Endothelial cell of umbilical vein (primary cell): ENCODE measurements around the gene FOXO6. TPM values are rescaled to one million over a fixed set of nuclear protein-coding genes. Genes with fewer than 3 reads are reported as not detected.

ENCODE experiments used
- BruUV-seq: library from RNA; stranded (reverse); fragments of 400-500 nt; replicated peaks from 2 replicates; lab custom pipeline; 2021; lab: Mats Ljungman, UMichigan
- CTCF ChIA-PET: fragments of 300-600, 350-600 bp; sonication (Branson Sonifier 250); formaldehyde crosslinking; loops from one replicate; lab custom pipeline; 2021; ENCODE audit warnings: antibody characterized with exemption, inconsistent platforms; lab: Charles Lee
- POLR2A ChIA-PET: fragments of 300-600, 350-600 bp; sonication (Branson Sonifier 250); formaldehyde crosslinking; loops from one replicate; lab custom pipeline; 2021; ENCODE audit warnings: antibody characterized with exemption, inconsistent platforms; lab: Charles Lee
- DNase-seq: peaks from one replicate; pipeline ENCODE4 v3.0.0-alpha.2; 2011; ENCODE audit warnings: low read depth, low spot score
- FAIRE-seq: peaks from 2 replicates; lab custom pipeline; 2011; peaks lifted over from hg19 to GRCh38; lab: Jason Lieb, UNC
- H2AFZ ChIP-seq: 2 replicates; pipeline ENCODE4 v1.6.0; 2012; ENCODE audit warnings: low read depth, low read length, control low read depth, inconsistent platforms
- H3K27ac ChIP-seq: 2 replicates; pipeline ENCODE4 v1.5.1; 2011; ENCODE audit warnings: low read depth, mild to moderate bottlenecking, control low read depth, low read length, moderate library complexity; ENCODE audit not compliant: insufficient read depth
- H3K27me3 ChIP-seq, 2 experiments: 2 replicates each; pipeline versions ENCODE4 v1.6.0 to v1.6.1; 2011; ENCODE audit warnings: low read length in 2 of 2, mixed read lengths in 1 of 2; ENCODE audit not compliant: control insufficient read depth in 2 of 2, insufficient read depth in 2 of 2
- H3K36me3 ChIP-seq, 2 experiments: 2 replicates in 1 of 2; 3 replicates in 1 of 2; pipeline ENCODE4 v1.5.1; 2011; ENCODE audit warnings: low read length in 2 of 2, mild to moderate bottlenecking in 1 of 2, moderate library complexity in 1 of 2; ENCODE audit not compliant: control insufficient read depth in 2 of 2, insufficient read depth in 2 of 2; ENCODE audit errors: extremely low read depth in 1 of 2
- H3K4me1 ChIP-seq: 3 replicates; pipeline ENCODE4 v1.5.1; 2011; ENCODE audit warnings: mild to moderate bottlenecking, low read length; ENCODE audit not compliant: control insufficient read depth, insufficient read depth; ENCODE audit errors: extremely low read depth
- H3K4me2 ChIP-seq: 2 replicates; pipeline ENCODE4 v1.6.1; 2011; ENCODE audit warnings: low read length, control low read depth, mixed read lengths; ENCODE audit not compliant: insufficient read depth
- H3K4me3 ChIP-seq, 3 experiments: fragments of 200-600 bp in 1 of 3; sonication (generic), shearing (Covaris generic) in 1 of 3; replicated peaks in 1 of 3; 2 replicates each; pipeline ENCODE4 v1.5.1; 2011 to 2016; ENCODE audit warnings: control low read depth in 3 of 3, low read length in 3 of 3, mild to moderate bottlenecking in 2 of 3, inconsistent platforms in 1 of 3, low read depth in 1 of 3, moderate library complexity in 1 of 3; ENCODE audit not compliant: insufficient read depth in 1 of 3
- H3K79me2 ChIP-seq: 2 replicates; pipeline ENCODE4 v1.6.0; 2012; ENCODE audit warnings: low read length, inconsistent platforms; ENCODE audit not compliant: control insufficient read depth, insufficient read depth
- H3K9ac ChIP-seq: replicated peaks from 2 replicates; pipeline ENCODE3; 2011; ENCODE audit warnings: low read length, control low read depth; ENCODE audit not compliant: insufficient read depth; ENCODE audit errors: extremely low read depth
- H3K9me1 ChIP-seq: replicated peaks from 3 replicates; pipeline ENCODE4 v1.6.0; 2011; ENCODE audit warnings: mild to moderate bottlenecking, low read length; ENCODE audit not compliant: control insufficient read depth, insufficient read depth; ENCODE audit errors: extremely low read depth
- H3K9me3 ChIP-seq: replicated peaks from 2 replicates; pipeline ENCODE4 v1.5.1; 2012; ENCODE audit warnings: low read length, inconsistent platforms; ENCODE audit not compliant: control insufficient read depth, insufficient read depth
- H4K20me1 ChIP-seq: replicated peaks from 2 replicates; pipeline ENCODE3; 2011; ENCODE audit warnings: mild to moderate bottlenecking, low read length; ENCODE audit not compliant: control insufficient read depth, insufficient read depth; ENCODE audit errors: extremely low read depth
- CTCF ChIP-seq, 2 donors: IDR thresholded peaks; 1 replicate in 1 of 2; 2 replicates in 1 of 2; pipeline ENCODE4 v1.5.1; 2011; ENCODE audit warnings: low read length in 2 of 2, mild to moderate bottlenecking in 2 of 2, moderate library complexity in 2 of 2, control low read depth in 1 of 2, inconsistent platforms in 1 of 2, low read depth in 1 of 2; ENCODE audit not compliant: insufficient read depth in 1 of 2; ENCODE audit errors: extremely low read depth in 1 of 2
- EZH2 ChIP-seq: IDR thresholded peaks from 2 replicates; pipeline ENCODE4 v1.6.1; 2012; ENCODE audit warnings: borderline replicate concordance, low read depth, mild to moderate bottlenecking, moderate library complexity, low read length, inconsistent platforms; ENCODE audit not compliant: severe bottlenecking
- FOS ChIP-seq: IDR thresholded peaks from 2 replicates; pipeline ENCODE4 v1.6.1; 2011; ENCODE audit warnings: mild to moderate bottlenecking, low read length, moderate library complexity, borderline replicate concordance; ENCODE audit not compliant: insufficient read depth
- GATA2 ChIP-seq: IDR thresholded peaks from 2 replicates; pipeline ENCODE4 v1.7.0; 2011; ENCODE audit warnings: low read depth, mild to moderate bottlenecking, moderate library complexity, mixed read lengths, low read length; ENCODE audit not compliant: insufficient read length, insufficient read depth
- JUN ChIP-seq: IDR thresholded peaks from 2 replicates; pipeline ENCODE4 v1.6.1; 2011; ENCODE audit warnings: borderline replicate concordance, low read depth; ENCODE audit not compliant: insufficient read length, insufficient read depth
- MAX ChIP-seq: IDR thresholded peaks from 2 replicates; pipeline ENCODE4 v1.6.1; 2011; ENCODE audit not compliant: insufficient read depth, insufficient read length
- MYC ChIP-seq: IDR thresholded peaks from one replicate; pipeline ENCODE4 v1.6.1; 2011; ENCODE audit warnings: mild to moderate bottlenecking, low read depth, low read length
- POLR2A ChIP-seq: IDR thresholded peaks from 2 replicates; pipeline ENCODE4 v1.6.1; 2012; ENCODE audit warnings: low read depth, mild to moderate bottlenecking, control low read depth, low read length
- POLR2AphosphoS5 ChIP-seq: IDR thresholded peaks from 2 replicates; pipeline ENCODE4 v1.6.1; 2012; ENCODE audit warnings: low read depth, mild to moderate bottlenecking, control low read depth, low read length, moderate library complexity; ENCODE audit not compliant: insufficient read depth
- dilution Hi-C: fragments of 300-500 bp; cut with MboI; formaldehyde crosslinking; loops from one replicate; pipeline ENCODE4 v1.15.0; 2019; ENCODE audit warnings: low sequenced_read_pairs; ENCODE audit not compliant: extremely low pct_ligation_motif_present
- intact Hi-C: fragments of 100-400 bp; cut with micrococcal nuclease; formaldehyde crosslinking; loops from one replicate; pipeline ENCODE4 v1.10.0; 2022
- polyA plus RNA-seq, 4 experiments: library from polyadenylated mRNA; depleted of rRNA in 3 of 4; stranded (reverse) in 3 of 4; unstranded in 1 of 4; fragments of >200 nt; gene quantifications; 2 replicates each; pipeline versions ENCODE4 v1.2.1 to v1.2.3, GENCODE V29; 2011 to 2012; ENCODE audit warnings: missing spikeins in 1 of 4
- total RNA-seq: library from RNA; stranded (reverse); gene quantifications from 2 replicates; pipeline ENCODE4 v1.2.3, GENCODE V29; 2021

The FOXO6 gene
- total and polyA plus RNA-seq, 2 donors (not counting 3 experiments of a cell fraction or from before 2014, with no cell fraction given) = 0.04 to 0.38 TPM

- ChIA-PET POLR2A (no interaction called here), CTCF (interaction anchor here (1.2 to 1.5 kb wide), 2 partner anchors 10 to 112 kb away, joined by 3 to 6 read pairs; no protein-coding TSS in a partner anchor)
These were observed 33.1 kb downstream of the FOXO6 start for GRCh38 chr1:41394369-41394744.

More at GRCh38 chr1:41394369-41394744, 33.1 kb downstream of the FOXO6 start:
- Histone ChIP-seq H3K27me3 (peaks cover 0 to 4% of the 10 kb centered on the region in 2 experiments), H3K79me2 (no peaks in the 10 kb centered on the region), H3K4me1 (no peaks in the 10 kb centered on the region), H3K9me3 (no peaks in the 10 kb centered on the region), H3K36me3 (no peaks in the 10 kb centered on the region), H3K4me2 (no peak overlapping the region), H3K9ac (no peak overlapping the region), H3K4me3 (no peak overlapping the region), H2AFZ (no peak overlapping the region), H4K20me1 (no peaks in the 10 kb centered on the region), H3K9me1 (no peaks in the 10 kb centered on the region), H3K27ac (no peak overlapping the region)
- intact Hi-C loops (no loop called here), dilution Hi-C loops (no loop called here)
- TF ChIP-seq GATA2 = no peak
- no peak for TF ChIP-seq EZH2
- TF ChIP-seq CTCF (IDR thresholded peaks at IDR 0.05; ENCODE audit: extremely low read depth in 1 of 2, insufficient read depth in 1 of 2, low read depth in 1 of 2, low read length in 2 of 2) = no peak
- TF ChIP-seq MYC = no peak
- no peak for TF ChIP-seq POLR2A
- no peak for TF ChIP-seq FOS
- no peak for TF ChIP-seq JUN
- TF ChIP-seq POLR2AphosphoS5 = no peak
- no peak for TF ChIP-seq MAX
- DNase-seq (no peak), FAIRE-seq (no peak)
- BruUV-seq = no TSS peak
